ENCODE results near the gene ARMCX1.

ARMCX1 gene

DNA sequence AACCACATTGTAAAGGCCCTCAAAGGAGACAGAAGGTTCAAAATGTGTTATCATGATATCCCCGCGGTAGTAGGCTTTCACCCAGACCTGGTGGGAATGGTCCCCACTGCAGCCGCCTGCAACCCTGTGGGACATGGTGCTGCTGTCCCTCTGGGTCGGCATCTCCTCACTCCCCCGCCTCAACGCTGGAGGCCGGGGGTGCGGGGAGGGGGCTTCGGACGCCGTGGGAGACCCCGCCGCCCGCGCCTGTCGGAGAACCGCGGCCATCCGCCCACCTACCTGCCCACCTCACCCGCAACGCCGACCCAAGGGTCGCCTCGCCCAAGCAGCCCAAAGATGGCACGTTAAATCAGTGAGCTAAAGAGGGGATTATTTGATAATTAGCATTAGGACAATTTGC lies 11.2 kb upstream of the ARMCX1 start:
- Histone ChIP-seq H3K4me1 (ENCODE audit: low read length) (no peaks in the 10 kb centered on the region), H3K36me3 (replicated peaks; ENCODE audit: low read depth, low read length) (no peaks in the 10 kb centered on the region), H4K20me1 (ENCODE audit: insufficient read depth, low read length) (no peaks in the 10 kb centered on the region), H3K9me3 (ENCODE audit: insufficient read depth, low read length) (no peaks in the 10 kb centered on the region), H3K4me2 (ENCODE audit: low read length) (no peak overlapping the region), H3K79me2 (ENCODE audit: low read length) (no peaks in the 10 kb centered on the region), H3K9ac (ENCODE audit: low read length) (no peak overlapping the region), H2AFZ (ENCODE audit: low read depth, low read length) (no peak overlapping the region), H3K4me3 (ENCODE audit: low read length) (no peak overlapping the region), H3K27me3 (ENCODE audit: low read depth, low read length) (no peaks in the 10 kb centered on the region), H3K27ac (ENCODE audit: low read length) (no peak overlapping the region)
- TF ChIP-seq, protein P1, sequence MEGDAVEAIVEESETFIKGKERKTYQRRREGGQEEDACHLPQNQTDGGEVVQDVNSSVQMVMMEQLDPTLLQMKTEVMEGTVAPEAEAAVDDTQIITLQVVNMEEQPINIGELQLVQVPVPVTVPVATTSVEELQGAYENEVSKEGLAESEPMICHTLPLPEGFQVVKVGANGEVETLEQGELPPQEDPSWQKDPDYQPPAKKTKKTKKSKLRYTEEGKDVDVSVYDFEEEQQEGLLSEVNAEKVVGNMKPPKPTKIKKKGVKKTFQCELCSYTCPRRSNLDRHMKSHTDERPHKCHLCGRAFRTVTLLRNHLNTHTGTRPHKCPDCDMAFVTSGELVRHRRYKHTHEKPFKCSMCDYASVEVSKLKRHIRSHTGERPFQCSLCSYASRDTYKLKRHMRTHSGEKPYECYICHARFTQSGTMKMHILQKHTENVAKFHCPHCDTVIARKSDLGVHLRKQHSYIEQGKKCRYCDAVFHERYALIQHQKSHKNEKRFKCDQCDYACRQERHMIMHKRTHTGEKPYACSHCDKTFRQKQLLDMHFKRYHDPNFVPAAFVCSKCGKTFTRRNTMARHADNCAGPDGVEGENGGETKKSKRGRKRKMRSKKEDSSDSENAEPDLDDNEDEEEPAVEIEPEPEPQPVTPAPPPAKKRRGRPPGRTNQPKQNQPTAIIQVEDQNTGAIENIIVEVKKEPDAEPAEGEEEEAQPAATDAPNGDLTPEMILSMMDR (IDR thresholded peaks at IDR 0.05; ENCODE audit: low read depth, low read length): no peak
- no peak for TF ChIP-seq EZH2phosphoT487 (IDR thresholded peaks at IDR 0.05; ENCODE audit: low read depth)

DNA sequence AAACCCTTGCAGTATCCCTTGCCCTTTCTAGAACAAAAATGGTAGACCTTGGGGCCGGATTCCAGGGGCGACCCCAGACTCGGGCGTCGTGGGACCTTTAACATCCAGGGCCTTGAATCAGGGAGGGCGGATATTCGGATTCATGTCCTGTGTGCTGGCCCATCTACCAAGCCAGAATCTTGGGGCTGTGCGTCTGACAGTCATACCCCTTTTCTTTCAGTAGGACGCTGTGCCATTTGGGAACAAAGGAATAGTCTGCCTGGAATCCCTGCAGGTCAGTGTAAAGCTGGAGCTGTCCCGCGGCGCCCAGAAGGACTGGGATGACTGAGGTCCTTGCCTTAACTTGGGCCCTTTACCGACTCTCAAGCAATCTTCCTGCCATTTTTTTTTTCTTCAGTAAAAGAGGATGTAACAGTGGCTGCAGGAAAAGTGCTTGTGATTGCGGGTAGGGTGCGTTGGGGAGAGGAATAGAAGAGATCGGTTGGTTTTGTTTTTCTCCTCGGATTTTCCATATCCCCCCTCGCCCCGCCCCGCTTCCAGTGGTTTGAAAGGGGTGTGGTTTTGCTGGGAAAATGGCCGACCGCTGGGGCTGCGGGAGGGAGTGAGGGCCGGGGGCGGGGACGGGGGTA lies 518 bp downstream of the ARMCX1 start:
- Histone ChIP-seq H3K36me3 (replicated peaks; ENCODE audit: low read depth, low read length) (no peaks in the 10 kb centered on the region), H3K4me2 (ENCODE audit: low read length) (no peak overlapping the region), H4K20me1 (ENCODE audit: insufficient read depth, low read length) (no peaks in the 10 kb centered on the region), H3K4me1 (ENCODE audit: low read length) (no peaks in the 10 kb centered on the region), H3K9ac (ENCODE audit: low read length) (no peak overlapping the region), H3K27me3 (ENCODE audit: low read depth, low read length) (no peaks in the 10 kb centered on the region), H2AFZ (ENCODE audit: low read depth, low read length) (no peak overlapping the region), H3K79me2 (ENCODE audit: low read length) (no peaks in the 10 kb centered on the region), H3K9me3 (ENCODE audit: insufficient read depth, low read length) (no peaks in the 10 kb centered on the region), H3K4me3 (ENCODE audit: low read length) (no peak overlapping the region), H3K27ac (ENCODE audit: low read length) (no peak overlapping the region)
- TF ChIP-seq, protein P1 (IDR thresholded peaks at IDR 0.05; ENCODE audit: low read depth, low read length): no peak
- TF ChIP-seq EZH2phosphoT487 (IDR thresholded peaks at IDR 0.05; ENCODE audit: low read depth): no peak

DNA sequence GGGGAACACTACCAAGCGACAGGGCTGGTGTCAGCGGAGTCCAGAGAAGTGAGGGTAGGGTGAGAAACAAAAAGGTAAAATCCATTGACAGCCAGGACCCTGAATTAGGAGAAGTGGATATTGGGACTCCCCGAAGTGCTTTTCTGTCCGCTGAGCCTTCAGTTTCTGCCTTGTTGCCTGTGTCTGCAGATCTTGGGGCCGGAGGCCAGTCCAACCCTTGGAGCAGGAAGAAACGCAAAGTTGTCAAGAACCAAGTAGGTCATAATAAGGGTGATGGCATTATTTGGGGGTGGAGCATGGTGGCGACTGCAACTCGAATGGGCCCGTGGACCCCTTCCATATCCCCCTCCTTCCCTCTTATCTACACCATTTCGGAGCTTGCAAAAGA lies 1.0 kb downstream of the ARMCX1 start:
- no peak overlapping the region for H2AFZ ChIP-seq (ENCODE audit: low read depth, low read length)
- no peaks in the 10 kb centered on the region for H4K20me1 ChIP-seq (ENCODE audit: insufficient read depth, low read length)
- no peaks in the 10 kb centered on the region for H3K27me3 ChIP-seq (ENCODE audit: low read depth, low read length)
- H3K36me3 ChIP-seq (replicated peaks; ENCODE audit: low read depth, low read length): no peaks in the 10 kb centered on the region
- no peak overlapping the region for H3K27ac ChIP-seq (ENCODE audit: low read length)
- H3K79me2 ChIP-seq (ENCODE audit: low read length): no peaks in the 10 kb centered on the region
- no peak overlapping the region for H3K4me2 ChIP-seq (ENCODE audit: low read length)
- no peak overlapping the region for H3K9ac ChIP-seq (ENCODE audit: low read length)
- no peak overlapping the region for H3K4me3 ChIP-seq (ENCODE audit: low read length)
- no peak for TF ChIP-seq EZH2phosphoT487 (IDR thresholded peaks at IDR 0.05; ENCODE audit: low read depth)
- TF ChIP-seq, protein P1 (IDR thresholded peaks at IDR 0.05; ENCODE audit: low read depth, low read length): no peak
- H3K4me1 ChIP-seq (ENCODE audit: low read length): no peaks in the 10 kb centered on the region
- H3K9me3 ChIP-seq (ENCODE audit: insufficient read depth, low read length): no peaks in the 10 kb centered on the region

DNA sequence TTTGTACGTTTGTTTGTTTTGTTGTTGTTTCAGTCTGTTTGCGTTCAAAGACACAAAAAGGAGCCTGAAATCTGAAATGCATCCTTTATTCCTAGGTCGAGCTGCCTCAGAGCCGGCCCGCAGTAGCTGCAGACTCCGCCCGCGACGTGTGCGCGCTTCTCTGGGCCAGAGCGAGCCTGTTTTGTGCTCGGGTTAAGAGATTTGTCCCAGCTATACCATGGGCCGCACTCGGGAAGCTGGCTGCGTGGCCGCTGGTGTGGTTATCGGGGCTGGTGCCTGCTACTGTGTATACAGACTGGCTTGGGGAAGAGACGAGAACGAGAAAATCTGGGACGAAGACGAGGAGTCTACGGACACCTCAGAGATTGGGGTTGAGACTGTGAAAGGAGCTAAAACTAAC lies 2.4 kb downstream of the ARMCX1 start:
- Histone ChIP-seq H3K4me3 (ENCODE audit: low read length) (no peak overlapping the region), H3K4me2 (ENCODE audit: low read length) (no peak overlapping the region), H3K36me3 (replicated peaks; ENCODE audit: low read depth, low read length) (no peaks in the 10 kb centered on the region), H3K9ac (ENCODE audit: low read length) (no peak overlapping the region), H4K20me1 (ENCODE audit: insufficient read depth, low read length) (no peaks in the 10 kb centered on the region), H3K27ac (ENCODE audit: low read length) (no peak overlapping the region), H3K9me3 (ENCODE audit: insufficient read depth, low read length) (no peaks in the 10 kb centered on the region), H3K79me2 (ENCODE audit: low read length) (no peaks in the 10 kb centered on the region), H3K4me1 (ENCODE audit: low read length) (no peaks in the 10 kb centered on the region), H2AFZ (ENCODE audit: low read depth, low read length) (no peak overlapping the region), H3K27me3 (ENCODE audit: low read depth, low read length) (no peaks in the 10 kb centered on the region)
- no peak for TF ChIP-seq EZH2phosphoT487 (IDR thresholded peaks at IDR 0.05; ENCODE audit: low read depth)
- TF ChIP-seq, protein P1 (IDR thresholded peaks at IDR 0.05; ENCODE audit: low read depth, low read length): no peak

Measured in OCI-LY3 (cell line).